ENCODE data around the gene CNTLN.
"Not testable (repeated sequence)": the region's sequence is repeated elsewhere in the genome, so short reads cannot be mapped to it uniquely, and the experiment has no call there.

Gene CNTLN

GRCh38 chr9:17134396-17135294, at the start of gene CNTLN:
TSS of gene CNTLN (plus strand) at chr9:17135040. CDS start at chr9:17135066, 26 bp downstream.
- peak in 1 of 2 donors; percentile 6 for DNase-seq

- no peak for DNase-seq
These were observed 46.3 kb upstream of the CNTLN start for GRCh38 chr9:17088566-17088965.

GRCh38 chr9:17090041-17090440, 44.8 kb upstream of the CNTLN start:
- DNase-seq, result no peak

GRCh38 chr9:17116400-17116837, 18.4 kb upstream of the CNTLN start:
- DNase-seq, result no peak

- DNase-seq, result no peak
These were observed 17.5 kb upstream of the CNTLN start for GRCh38 chr9:17117372-17117771.

- no peak for DNase-seq
These were observed 14.6 kb upstream of the CNTLN start for GRCh38 chr9:17120203-17120602.

- DNase-seq, result no peak
These were observed 13.6 kb upstream of the CNTLN start for GRCh38 chr9:17121264-17121663.

- DNase-seq, result no peak
These were observed 4.5 kb upstream of the CNTLN start for GRCh38 chr9:17130291-17130690.

- DNase-seq, result no peak
These were observed 4.1 kb upstream of the CNTLN start for GRCh38 chr9:17130725-17131124.

GRCh38 chr9:17131494-17131893, 3.3 kb upstream of the CNTLN start:
- no peak for DNase-seq

GRCh38 chr9:17135295-17136160, 688 bp downstream of the CNTLN start:
- no peak for DNase-seq

- DNase-seq, result no peak
These were observed 2.7 kb downstream of the CNTLN start for GRCh38 chr9:17137566-17137965.

GRCh38 chr9:17138503-17138902, 3.7 kb downstream of the CNTLN start:
- DNase-seq, result no peak

GRCh38 chr9:17140418-17140817, 5.6 kb downstream of the CNTLN start:
- DNase-seq, result no peak

- DNase-seq, result no peak
These were observed 13.5 kb downstream of the CNTLN start for GRCh38 chr9:17148324-17148723.

- DNase-seq, result no peak
These were observed 24.6 kb downstream of the CNTLN start for GRCh38 chr9:17159469-17159868.

GRCh38 chr9:17160327-17160726, 25.5 kb downstream of the CNTLN start:
- no peak for DNase-seq

- no peak for DNase-seq
These were observed 30.9 kb downstream of the CNTLN start for GRCh38 chr9:17165764-17166163.

- no peak for DNase-seq
These were observed 31.5 kb downstream of the CNTLN start for GRCh38 chr9:17166346-17166745.

GRCh38 chr9:17171309-17172094, 36.7 kb downstream of the CNTLN start:
- DNase-seq, result no peak

GRCh38 chr9:17177496-17177895, 42.7 kb downstream of the CNTLN start:
- not testable (repeated sequence) for DNase-seq

- DNase-seq, result no peak
These were observed 50.7 kb downstream of the CNTLN start for GRCh38 chr9:17185481-17186029.

- DNase-seq, result no peak
These were observed 56.2 kb downstream of the CNTLN start for GRCh38 chr9:17191082-17191481.

Measured in activated CD4-positive, alpha-beta T cell treated with anti-CD3 and anti-CD28 coated beads for 4 hours (primary cell).